GM21786 (cell line): ENCODE data around the gene GPSM1.

ENCODE experiments used
- ATAC-seq: cut with Tn5 transposase; IDR thresholded peaks from one replicate; pipeline ENCODE4 v1.9.1; 2021; ENCODE audit not compliant: unreplicated experiment

Gene GPSM1

GRCh38 chr9:136304456-136304855, 22.9 kb upstream of the GPSM1 start:
- no peak for ATAC-seq

- no peak for ATAC-seq
Observed at GRCh38 chr9:136304981-136305380, 22.4 kb upstream of the GPSM1 start.

GRCh38 chr9:136305804-136306203, 21.5 kb upstream of the GPSM1 start:
- ATAC-seq = no peak

- no peak for ATAC-seq
Observed at GRCh38 chr9:136306211-136307208, 20.8 kb upstream of the GPSM1 start.

GRCh38 chr9:136307215-136307750, 20.1 kb upstream of the GPSM1 start:
- no peak for ATAC-seq

- no peak for ATAC-seq
Observed at GRCh38 chr9:136308006-136308701, 19.2 kb upstream of the GPSM1 start.

GRCh38 chr9:136308702-136309053, 18.7 kb upstream of the GPSM1 start:
- no peak for ATAC-seq

- ATAC-seq = no peak
Observed at GRCh38 chr9:136309101-136309801, 18.1 kb upstream of the GPSM1 start.

- ATAC-seq = no peak
Observed at GRCh38 chr9:136309806-136310220, 17.5 kb upstream of the GPSM1 start.

- ATAC-seq = no peak
Observed at GRCh38 chr9:136310273-136311030, 16.9 kb upstream of the GPSM1 start.

GRCh38 chr9:136311051-136312008, 16.0 kb upstream of the GPSM1 start:
- ATAC-seq = no peak

- no peak for ATAC-seq
Observed at GRCh38 chr9:136312009-136312375, 15.3 kb upstream of the GPSM1 start.

- no peak for ATAC-seq
Observed at GRCh38 chr9:136312436-136312835, 14.9 kb upstream of the GPSM1 start.

- ATAC-seq = no peak
Observed at GRCh38 chr9:136313111-136314055, 14.0 kb upstream of the GPSM1 start.

- no peak for ATAC-seq
Observed at GRCh38 chr9:136314056-136314416, 13.3 kb upstream of the GPSM1 start.

GRCh38 chr9:136314944-136315343, 12.4 kb upstream of the GPSM1 start:
- no peak for ATAC-seq

GRCh38 chr9:136316271-136316751, 11.0 kb upstream of the GPSM1 start:
- no peak for ATAC-seq
